ENCODE data around the gene GRIN2D.

GRIN2D gene

DNA sequence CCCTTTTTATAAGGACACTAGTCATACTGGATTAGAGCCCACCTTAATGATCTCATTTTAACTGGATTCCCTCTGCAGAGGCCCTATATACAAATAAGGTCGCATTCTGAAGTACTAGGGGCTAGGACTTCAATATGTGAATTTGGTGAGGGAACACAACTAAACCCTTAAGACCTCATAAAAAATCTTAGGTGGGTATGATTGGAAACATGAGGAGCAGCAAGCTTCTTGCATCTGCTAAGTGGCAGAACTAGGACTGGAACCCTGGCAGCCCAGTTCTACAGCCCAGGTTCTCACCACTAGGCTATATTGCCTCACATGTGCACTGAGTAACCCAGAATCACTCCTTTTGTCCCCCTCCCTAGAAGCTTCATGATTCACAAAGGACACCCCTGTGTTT lies 35.2 kb downstream of the GRIN2D start:
- Histone ChIP-seq H3K4me1 (peaks cover 14 to 33% (median 25%) of the 10 kb centered on the region in 10 experiments), H3K27me3 (no peaks in the 10 kb centered on the region), H3K9ac (no peak overlapping the region), H3K4me2 (no peak overlapping the region), H3K4me3 (no peak overlapping the region), H3K9me3 (replicated peaks in 1 of 11) (peaks cover 0 to 18% (median 10%) of the 10 kb centered on the region in 11 experiments; a peak in 14 of 22 replicates), H4K20me1 (no peaks in the 10 kb centered on the region), H3K27ac (no peak overlapping the region), H3K36me3 (no peaks in the 10 kb centered on the region; a peak in 1 of 22 replicates)
- no peak for TF ChIP-seq Cebpa-rat (IDR thresholded peaks at IDR 0.05)

DNA sequence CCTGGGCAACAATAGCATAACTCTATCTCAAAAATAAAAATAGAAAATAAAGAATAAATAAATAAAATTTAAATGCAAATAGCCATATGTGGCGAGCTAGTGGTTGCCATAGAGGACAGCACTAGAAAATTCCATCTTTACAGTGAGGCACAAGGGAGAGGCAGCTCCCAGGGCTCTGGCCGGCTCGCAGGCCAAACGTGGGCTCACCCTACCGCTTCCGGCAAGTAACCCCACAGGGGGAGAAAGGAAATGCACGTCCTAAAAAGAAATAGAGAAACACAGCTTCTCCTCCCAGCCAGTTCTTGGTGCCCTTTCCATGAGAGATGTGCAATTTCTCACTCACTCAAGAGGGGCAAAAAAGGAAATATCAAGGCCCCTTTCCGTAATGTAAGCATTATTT lies 39.9 kb downstream of the GRIN2D start:
- Histone ChIP-seq H3K4me3 (no peak overlapping the region), H4K20me1 (no peaks in the 10 kb centered on the region), H3K36me3 (no peaks in the 10 kb centered on the region; a peak in 1 of 22 replicates), H3K9ac (peak overlapping the region in 1 of 11 experiments; percentile 39; a peak in 1 of 22 replicates), H3K4me1 (peaks cover 10 to 15% (median 13%) of the 10 kb centered on the region in 10 experiments), H3K27me3 (no peaks in the 10 kb centered on the region), H3K27ac (peak overlapping the region in 1 of 11 experiments; percentile 32; a peak in 2 of 22 replicates), H3K4me2 (peak overlapping the region; percentile 31 to 57 (median 47); a peak in 21 of 22 replicates), H3K9me3 (replicated peaks in 1 of 11) (peaks cover 0 to 18% (median 10%) of the 10 kb centered on the region in 11 experiments; a peak in 14 of 22 replicates)
- no peak for TF ChIP-seq Cebpa-rat (IDR thresholded peaks at IDR 0.05)

DNA sequence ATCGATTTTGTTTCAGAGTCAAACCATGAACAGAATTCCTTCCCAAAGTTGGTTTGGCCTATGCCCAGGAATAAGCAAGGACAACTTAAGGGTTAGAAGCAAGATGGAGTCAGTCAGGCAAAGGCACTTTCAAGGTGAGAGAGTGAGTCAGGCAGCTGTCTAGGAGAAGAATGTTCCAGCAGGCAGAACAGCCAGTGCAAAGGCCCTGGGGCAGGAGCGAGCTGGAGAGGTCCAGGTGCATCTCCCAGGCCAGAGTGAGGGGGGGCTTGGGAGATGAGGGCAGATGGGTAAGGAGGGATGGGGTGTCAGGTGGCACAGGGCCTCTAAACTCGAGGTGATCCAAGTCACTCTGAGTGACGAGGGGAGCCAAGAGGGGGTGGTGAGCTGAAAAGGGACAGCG lies 43.1 kb downstream of the GRIN2D start:
- Histone ChIP-seq H4K20me1 (no peaks in the 10 kb centered on the region), H3K9ac (no peak overlapping the region), H3K4me2 (no peak overlapping the region), H3K27ac (no peak overlapping the region), H3K4me3 (no peak overlapping the region), H3K4me1 (peaks cover 10 to 15% (median 13%) of the 10 kb centered on the region in 10 experiments), H3K9me3 (replicated peaks in 1 of 11) (peaks cover 0 to 10% (median 2%) of the 10 kb centered on the region in 11 experiments; a peak in 13 of 22 replicates), H3K27me3 (peaks cover 0 to 4% (median 3%) of the 10 kb centered on the region in 11 experiments; a peak in 17 of 22 replicates), H3K36me3 (no peaks in the 10 kb centered on the region)
- TF ChIP-seq Cebpa-rat (IDR thresholded peaks at IDR 0.05): no peak

DNA sequence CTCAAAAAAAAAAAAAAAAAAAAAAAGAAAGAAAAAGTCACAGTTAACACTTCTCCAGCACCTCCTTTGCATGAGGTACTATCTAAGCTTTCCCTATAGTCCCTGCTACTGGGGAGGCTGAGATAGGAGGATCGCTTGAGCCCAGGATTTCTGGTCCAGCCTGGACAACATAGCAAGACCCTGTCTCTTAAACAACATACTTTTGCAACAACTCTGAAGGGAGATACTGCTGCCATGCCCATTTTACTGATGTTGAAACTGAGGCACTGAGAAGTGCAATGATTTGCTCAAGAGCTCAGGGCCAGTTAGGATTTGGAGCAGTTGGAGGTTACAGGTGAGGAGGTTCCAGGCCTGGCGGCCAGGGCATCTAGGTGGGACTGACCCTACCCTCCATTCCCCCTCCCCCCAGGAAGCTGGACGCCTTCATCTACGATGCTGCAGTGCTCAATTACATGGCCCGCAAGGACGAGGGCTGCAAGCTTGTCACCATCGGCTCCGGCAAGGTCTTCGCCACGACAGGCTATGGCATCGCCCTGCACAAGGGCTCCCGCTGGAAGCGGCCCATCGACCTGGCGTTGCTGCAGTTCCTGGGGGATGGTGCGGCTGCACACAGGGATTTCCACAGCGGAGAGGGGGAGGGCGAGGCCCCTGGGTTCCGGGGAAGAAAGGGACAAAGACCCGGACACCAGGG lies 48.0 kb downstream of the GRIN2D start:
- Histone ChIP-seq H3K36me3 (peaks cover 0 to 2% (median 0%) of the 10 kb centered on the region in 11 experiments; a peak in 3 of 22 replicates), H3K4me2 (no peak overlapping the region), H3K9me3 (replicated peaks in 1 of 11) (no peaks in the 10 kb centered on the region), H4K20me1 (peaks cover 0 to 3% (median 0%) of the 10 kb centered on the region in 11 experiments; a peak in 2 of 22 replicates), H3K4me3 (no peak overlapping the region), H3K27me3 (peaks cover 15 to 39% (median 37%) of the 10 kb centered on the region in 11 experiments), H3K4me1 (peaks cover 21 to 24% (median 23%) of the 10 kb centered on the region in 10 experiments), H3K27ac (no peak overlapping the region), H3K9ac (no peak overlapping the region)
- no peak for TF ChIP-seq Cebpa-rat (IDR thresholded peaks at IDR 0.05)

GRCh38 chr19:48442116-48443035 lies 48.9 kb downstream of the GRIN2D start:
- Histone ChIP-seq H4K20me1 (peaks cover 0 to 12% (median 0%) of the 10 kb centered on the region in 11 experiments; a peak in 4 of 22 replicates), H3K27me3 (peaks cover 15 to 39% (median 37%) of the 10 kb centered on the region in 11 experiments), H3K9ac (no peak overlapping the region), H3K4me2 (no peak overlapping the region), H3K36me3 (peaks cover 4 to 11% (median 7%) of the 10 kb centered on the region in 11 experiments), H3K4me3 (no peak overlapping the region), H3K4me1 (peaks cover 29 to 33% (median 32%) of the 10 kb centered on the region in 10 experiments), H3K9me3 (replicated peaks in 1 of 11) (no peaks in the 10 kb centered on the region), H3K27ac (no peak overlapping the region)
- no peak for TF ChIP-seq Cebpa-rat (IDR thresholded peaks at IDR 0.05)

GRCh38 chr19:48443256-48443655 lies 49.8 kb downstream of the GRIN2D start:
- H3K9ac ChIP-seq: 0 out of 22 replicates have a peak overlapping the region, but pooled peaks of 1 of the 11 experiments have one; percentile 91
- H3K27me3 ChIP-seq: peaks cover 15 to 39% (median 37%) of the 10 kb centered on the region in 11 experiments
- no peak overlapping the region for H3K27ac ChIP-seq
- peaks cover 0 to 21% (median under 1%) of the 10 kb centered on the region in 11 experiments; a peak in 8 of 22 replicates for H4K20me1 ChIP-seq
- peak overlapping the region; percentile 80 to 99 (median 93) for H3K4me2 ChIP-seq
- H3K36me3 ChIP-seq: peaks cover 12 to 20% (median 16%) of the 10 kb centered on the region in 11 experiments
- H3K4me1 ChIP-seq: peaks cover 32 to 41% (median 34%) of the 10 kb centered on the region in 10 experiments
- TF ChIP-seq Cebpa-rat (IDR thresholded peaks at IDR 0.05): no peak
- no peaks in the 10 kb centered on the region for H3K9me3 ChIP-seq (replicated peaks in 1 of 11)
- H3K4me3 ChIP-seq: peak overlapping the region in 6 of 10 experiments; percentile 82 to 97 (median 94); a peak in 5 of 20 replicates

Data from BLaER1 treated with 17β-estradiol and CSF1 and Interleukin-3, amounts not matched to agents 10 nM and 100 nM (cell line).